ENCODE results near the gene RUFY1. TPM values are rescaled to one million over a fixed set of nuclear protein-coding genes. Genes with fewer than 3 reads are reported as not detected.

The RUFY1 gene
- total RNA-seq, 1 donor, result 53.0 TPM

- no peak overlapping the region for H3K4me3 ChIP-seq (ENCODE audit: low read depth, low read length)
- no peak for DNase-seq (ENCODE audit: low read depth)
- no peak for TF ChIP-seq CTCF (IDR thresholded peaks at IDR 0.05; ENCODE audit: insufficient read depth, low read length)
Measured at GRCh38 chr5:179617930-179618329, 67.6 kb downstream of the RUFY1 start.

- TF ChIP-seq CTCF (IDR thresholded peaks at IDR 0.05; ENCODE audit: insufficient read depth, low read length), result no peak
- peak; percentile 27 for DNase-seq (ENCODE audit: low read depth)
- peak overlapping the region; percentile 83 for H3K4me3 ChIP-seq (ENCODE audit: low read depth, low read length)
Measured at GRCh38 chr5:179618923-179619554, 68.7 kb downstream of the RUFY1 start.

- peak; percentile 53 for DNase-seq (ENCODE audit: low read depth)
- peak overlapping the region; percentile 83 for H3K4me3 ChIP-seq (ENCODE audit: low read depth, low read length)
- no peak for TF ChIP-seq CTCF (IDR thresholded peaks at IDR 0.05; ENCODE audit: insufficient read depth, low read length)
Measured at GRCh38 chr5:179619776-179620175, 69.4 kb downstream of the RUFY1 start.

- H3K4me3 ChIP-seq (ENCODE audit: low read depth, low read length), result peak overlapping the region; percentile 83
- DNase-seq (ENCODE audit: low read depth), result peak; percentile 30
- no peak for TF ChIP-seq CTCF (IDR thresholded peaks at IDR 0.05; ENCODE audit: insufficient read depth, low read length)
Measured at GRCh38 chr5:179620293-179620692, 69.9 kb downstream of the RUFY1 start.

DNA sequence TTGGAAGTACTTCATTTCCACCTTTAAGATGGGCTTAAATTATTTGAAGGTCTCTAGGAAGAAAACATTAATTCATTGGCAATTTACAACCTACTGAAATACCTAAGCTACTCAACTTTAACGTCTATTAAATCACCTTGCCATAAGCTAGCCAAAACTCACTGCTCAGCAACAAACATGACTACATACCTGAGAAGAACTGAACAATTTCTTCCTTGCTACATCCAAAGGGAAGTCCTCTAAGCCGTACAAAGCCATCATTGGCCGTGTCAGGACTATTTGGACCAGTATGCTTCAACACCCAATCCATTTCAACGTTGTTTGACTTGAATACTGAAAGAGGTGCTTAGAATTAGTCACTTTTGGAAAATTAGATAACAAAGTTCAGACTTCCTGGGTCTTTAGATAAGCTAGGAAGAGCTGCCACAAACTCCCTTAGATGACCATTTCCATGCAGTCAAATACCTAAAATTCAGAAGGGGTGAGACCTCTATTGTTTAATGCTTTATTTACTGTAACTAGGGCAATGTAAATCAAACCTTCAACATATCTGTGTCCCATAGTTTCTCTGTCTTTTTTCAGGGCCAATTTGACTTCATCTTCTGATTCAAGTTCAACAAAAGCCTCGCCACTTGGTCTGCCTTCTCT, 70.5 kb downstream of the RUFY1 start:
- no peak for TF ChIP-seq CTCF (IDR thresholded peaks at IDR 0.05; ENCODE audit: insufficient read depth, low read length)
- peak overlapping the region; percentile 83 for H3K4me3 ChIP-seq (ENCODE audit: low read depth, low read length)
- DNase-seq (ENCODE audit: low read depth), result peak; percentile 42

DNA sequence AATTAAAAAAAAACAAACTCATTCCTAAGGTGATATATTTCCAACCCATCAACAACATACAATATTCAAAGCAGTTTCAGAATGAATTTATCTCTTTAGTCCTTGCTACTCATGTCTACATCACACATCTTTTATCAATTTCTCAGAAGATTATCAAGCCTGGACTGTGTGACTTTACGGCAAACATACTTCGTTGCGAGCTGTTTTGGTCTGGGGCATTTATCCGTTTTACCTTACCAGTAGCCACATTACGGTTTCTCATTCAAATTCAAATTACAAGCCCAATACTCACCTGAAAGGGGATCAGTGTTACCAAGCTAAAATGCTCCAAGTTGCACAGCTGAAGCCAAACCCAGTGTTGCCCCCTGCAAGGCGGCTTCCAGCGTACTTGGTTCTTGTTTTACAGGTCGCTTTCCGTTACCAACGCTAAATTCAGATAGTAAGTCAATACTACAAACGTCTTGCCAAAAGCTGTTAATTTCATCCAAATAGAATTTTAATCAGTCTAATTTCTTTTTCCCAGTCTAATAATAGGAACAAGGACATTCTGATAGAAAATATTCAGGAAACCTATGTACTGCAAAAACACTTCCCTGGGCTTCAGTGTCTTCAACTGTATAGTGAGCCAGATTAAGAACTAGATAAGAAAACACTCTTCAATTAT, 71.3 kb downstream of the RUFY1 start:
- TF ChIP-seq CTCF (IDR thresholded peaks at IDR 0.05; ENCODE audit: insufficient read depth, low read length), result no peak
- peak; percentile 26 for DNase-seq (ENCODE audit: low read depth)

More for the DNA sequence above, 71.3 kb downstream of the RUFY1 start:
- H3K4me3 ChIP-seq (ENCODE audit: low read depth, low read length), result peak overlapping the region; percentile 83
